ENCODE results near the gene PRLHR.

DNA sequence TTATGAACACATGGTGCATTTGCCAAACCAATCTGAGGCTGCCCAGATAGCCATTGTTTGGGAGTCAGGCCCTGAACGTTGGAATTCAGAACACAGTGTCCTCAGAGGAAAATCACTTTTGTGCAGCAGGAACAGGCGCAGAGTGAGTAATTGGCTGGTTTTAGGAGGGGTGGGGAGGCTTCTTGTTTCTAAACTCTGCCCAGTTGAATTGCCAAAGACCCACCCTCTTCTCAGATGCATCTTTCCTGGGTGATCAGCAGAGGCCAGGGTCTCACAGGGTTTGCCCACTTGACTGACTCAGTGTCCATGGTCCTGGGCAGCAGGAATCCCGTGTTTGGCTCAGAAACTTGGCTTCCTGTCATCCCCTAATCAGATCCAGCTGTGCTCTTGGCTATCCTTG, 24.3 kb downstream of the PRLHR start:
- TF ChIP-seq CTCF (IDR thresholded peaks at IDR 0.05; ENCODE audit: borderline replicate concordance, extremely low read depth, low read length, poor library complexity, severe bottlenecking) (no peak), EZH2 (IDR thresholded peaks at IDR 0.05; ENCODE audit: borderline replicate concordance, low read depth, low read length, severe bottlenecking) (no peak)

Measured in DND-41 (cell line).